HG03045 (cell line): ENCODE data around the gene CARD19.
A peak's percentile ranks its signal among the peaks of the same experiment; 100 is the strongest.
"Not testable (repeated sequence)": the region's sequence is repeated elsewhere in the genome, so short reads cannot be mapped to it uniquely, and the experiment has no call there.

ENCODE experiments used
- ATAC-seq: cut with Tn5 transposase; IDR thresholded peaks from one replicate; pipeline ENCODE4 v1.9.1; 2021; ENCODE audit warnings: mild to moderate bottlenecking, moderate library complexity; ENCODE audit not compliant: unreplicated experiment

CARD19 gene

GRCh38 chr9:93129691-93130500, 33.9 kb downstream of the CARD19 start:
- ATAC-seq = no peak

GRCh38 chr9:93130861-93131481, 35.0 kb downstream of the CARD19 start:
- ATAC-seq = no peak

- no peak for ATAC-seq
Observed at GRCh38 chr9:93131599-93132286, 35.7 kb downstream of the CARD19 start.

GRCh38 chr9:93132287-93132927, 36.4 kb downstream of the CARD19 start:
- no peak for ATAC-seq

- ATAC-seq = no peak
Observed at GRCh38 chr9:93132946-93133680, 37.1 kb downstream of the CARD19 start.

- peak; percentile 42 for ATAC-seq
Observed at GRCh38 chr9:93133681-93134014, 37.6 kb downstream of the CARD19 start.

GRCh38 chr9:93134015-93134739, 38.2 kb downstream of the CARD19 start, which contains the start of gene NINJ1:
Gene NINJ1, minus strand, starts transcription at chr9:93134251. Its CDS starts 34 bp downstream, at chr9:93134217.
- peak; percentile 84 for ATAC-seq

GRCh38 chr9:93134740-93135444, 38.9 kb downstream of the CARD19 start:
- no peak for ATAC-seq

GRCh38 chr9:93136011-93136440, 40.0 kb downstream of the CARD19 start:
- no peak for ATAC-seq

- no peak for ATAC-seq
Observed at GRCh38 chr9:93137362-93137761, 41.3 kb downstream of the CARD19 start.

- no peak for ATAC-seq
Observed at GRCh38 chr9:93138171-93138764, 42.3 kb downstream of the CARD19 start.

- ATAC-seq = no peak
Observed at GRCh38 chr9:93139365-93140182, 43.6 kb downstream of the CARD19 start.

- no peak for ATAC-seq
Observed at GRCh38 chr9:93141771-93142483, 45.9 kb downstream of the CARD19 start.

- no peak for ATAC-seq
Observed at GRCh38 chr9:93143830-93144530, 48.0 kb downstream of the CARD19 start.

GRCh38 chr9:93146696-93147095, 50.7 kb downstream of the CARD19 start:
- ATAC-seq = not testable (repeated sequence)

- no peak for ATAC-seq
Observed at GRCh38 chr9:93147632-93148031, 51.6 kb downstream of the CARD19 start.

- ATAC-seq = no peak
Observed at GRCh38 chr9:93148721-93149120, 52.7 kb downstream of the CARD19 start.
